GOT3 (cell line): ENCODE measurements around the gene RAB40AL.

Experiments
- DNase-seq: peaks from one replicate; lab custom pipeline; 2025; ENCODE audit warnings: mixed read lengths; lab: John Stamatoyannopoulos, UW

Gene RAB40AL

DNA sequence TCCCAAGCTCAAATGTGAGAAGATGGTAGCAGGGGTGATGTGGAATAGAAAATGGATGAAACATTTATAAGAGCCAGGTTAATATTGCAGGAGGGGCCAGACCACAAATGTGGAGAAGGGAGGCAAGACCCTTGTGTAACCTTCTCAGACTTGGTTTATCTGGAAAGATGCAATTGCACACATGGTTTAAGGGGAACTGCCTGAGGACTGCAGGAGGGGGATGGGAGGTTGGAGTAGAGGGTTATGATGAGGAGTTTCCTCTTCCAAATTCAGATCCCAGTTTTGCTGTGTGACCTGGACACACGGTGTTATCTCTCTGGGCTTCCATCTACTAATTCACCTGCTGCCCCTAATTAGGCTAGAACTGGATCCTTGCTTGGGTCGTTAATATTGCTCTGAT is 46.1 kb downstream of the RAB40AL start:
- no peak for DNase-seq

DNA sequence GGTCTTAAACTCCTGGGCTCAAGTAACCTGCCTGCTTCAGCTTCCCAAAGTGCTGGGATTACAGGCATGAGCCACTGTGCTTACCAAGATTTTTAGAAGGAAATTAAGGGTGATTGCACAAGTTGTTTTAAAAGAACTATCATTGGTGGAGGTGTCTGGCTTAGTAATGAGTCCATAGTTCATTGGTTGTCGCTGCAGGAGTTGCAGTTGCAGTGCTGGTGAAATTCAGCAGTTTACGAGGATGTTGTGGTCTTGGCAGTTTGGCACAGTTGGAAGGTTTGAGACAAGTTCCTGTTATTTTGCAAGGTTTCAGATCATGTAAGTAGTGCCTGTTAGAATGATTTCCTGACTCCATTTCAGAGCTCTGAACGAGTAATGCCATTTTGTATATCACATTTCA is 48.1 kb downstream of the RAB40AL start:
- no peak for DNase-seq
